Subcutaneous abdominal adipose tissue (tissue), 5 donors: ENCODE results near the gene SDK2.
"Not testable (repeated sequence)": the region's sequence is repeated elsewhere in the genome, so short reads cannot be mapped to it uniquely, and the experiment has no call there.

Experiments used
- H3K27ac ChIP-seq: one replicate; pipeline ENCODE4 v1.7.0; 2013; ENCODE audit warnings: low read depth, mild to moderate bottlenecking, inconsistent platforms, low read length, moderate library complexity
- H3K27me3 ChIP-seq, 5 donors: one replicate each; pipeline ENCODE4 v1.7.0; 2013; ENCODE audit warnings: low read length in 5 of 5, inconsistent platforms in 1 of 5; ENCODE audit not compliant: control insufficient read depth in 5 of 5, insufficient read depth in 4 of 5
- H3K36me3 ChIP-seq, 5 donors: one replicate each; pipeline ENCODE4 v1.7.0; 2013; ENCODE audit warnings: low read length in 5 of 5; ENCODE audit not compliant: control insufficient read depth in 5 of 5, insufficient read depth in 5 of 5
- H3K4me1 ChIP-seq, 5 donors: one replicate each; pipeline ENCODE4 v1.7.0; 2013; ENCODE audit warnings: low read length in 5 of 5, mild to moderate bottlenecking in 3 of 5, moderate library complexity in 1 of 5; ENCODE audit not compliant: control insufficient read depth in 5 of 5, insufficient read depth in 5 of 5
- H3K4me3 ChIP-seq, 5 donors: one replicate each; pipeline ENCODE4 v1.7.0; 2013; ENCODE audit warnings: low read length in 5 of 5, low read depth in 1 of 5
- H3K9ac ChIP-seq, 5 donors: one replicate each; pipeline ENCODE4 v1.7.0; 2013; ENCODE audit warnings: low read length in 5 of 5, mild to moderate bottlenecking in 4 of 5, moderate library complexity in 3 of 5
- H3K9me3 ChIP-seq, 5 donors: one replicate each; pipeline ENCODE4 v1.7.0; 2013; ENCODE audit warnings: low read length in 5 of 5; ENCODE audit not compliant: control insufficient read depth in 5 of 5
- donor health status: healthy.
- donor health status: healthy.
- donor health status: healthy.
- donor health status: healthy.
- donor health status: healthy.

The SDK2 gene

GRCh38 chr17:73380439-73381106 is 263.7 kb downstream of the SDK2 start:
- H3K27me3 ChIP-seq: peaks cover 0 to 7% (median 0%) of the 10 kb centered on the region in 5 donors

GRCh38 chr17:73379826-73380225 is 264.4 kb downstream of the SDK2 start:
- no peak overlapping the region for H3K9ac ChIP-seq
- H3K27me3 ChIP-seq: peaks cover 0 to 7% (median 0%) of the 10 kb centered on the region in 5 donors
- no peaks in the 10 kb centered on the region for H3K36me3 ChIP-seq
- H3K9me3 ChIP-seq: no peaks in the 10 kb centered on the region
- no peak overlapping the region for H3K4me3 ChIP-seq
- H3K27ac ChIP-seq: no peak overlapping the region
- H3K4me1 ChIP-seq: peaks cover 0 to 11% (median 10%) of the 10 kb centered on the region in 5 donors

More at GRCh38 chr17:73380439-73381106, 263.7 kb downstream of the SDK2 start:
- Histone ChIP-seq H3K9ac (no peak overlapping the region), H3K36me3 (no peaks in the 10 kb centered on the region), H3K27ac (no peak overlapping the region), H3K4me3 (no peak overlapping the region), H3K4me1 (peaks cover 0 to 11% (median 10%) of the 10 kb centered on the region in 5 donors), H3K9me3 (no peaks in the 10 kb centered on the region)

- Histone ChIP-seq H3K27ac (no peak overlapping the region), H3K36me3 (no peaks in the 10 kb centered on the region), H3K4me3 (no peak overlapping the region), H3K27me3 (peaks cover 0 to 4% (median 0%) of the 10 kb centered on the region in 5 donors), H3K9me3 (no peaks in the 10 kb centered on the region), H3K4me1 (peaks cover 0 to 11% (median 10%) of the 10 kb centered on the region in 5 donors), H3K9ac (no peak overlapping the region)
Measured at GRCh38 chr17:73378974-73379470, 265.2 kb downstream of the SDK2 start.

GRCh38 chr17:73376636-73377035 is 267.6 kb downstream of the SDK2 start:
- Histone ChIP-seq H3K36me3 (no peaks in the 10 kb centered on the region), H3K9me3 (no peaks in the 10 kb centered on the region), H3K27ac (no peak overlapping the region), H3K4me1 (peaks cover 0 to 11% (median 10%) of the 10 kb centered on the region in 5 donors), H3K4me3 (no peak overlapping the region), H3K27me3 (no peaks in the 10 kb centered on the region), H3K9ac (no peak overlapping the region)

- Histone ChIP-seq H3K27me3 (peaks cover 0 to under 1% (median 0%) of the 10 kb centered on the region in 5 donors), H3K4me1 (peaks cover 0 to 11% (median 10%) of the 10 kb centered on the region in 5 donors), H3K36me3 (no peaks in the 10 kb centered on the region), H3K9ac (no peak overlapping the region), H3K27ac (no peak overlapping the region), H3K9me3 (no peaks in the 10 kb centered on the region), H3K4me3 (no peak overlapping the region)
Measured at GRCh38 chr17:73376152-73376551, 268.1 kb downstream of the SDK2 start.

GRCh38 chr17:73371836-73372235 is 272.4 kb downstream of the SDK2 start:
- Histone ChIP-seq H3K27ac (no peak overlapping the region), H3K9ac (no peak overlapping the region), H3K36me3 (no peaks in the 10 kb centered on the region), H3K4me1 (peaks cover 0 to 9% (median 7%) of the 10 kb centered on the region in 5 donors), H3K27me3 (peaks cover 0 to 7% (median 0%) of the 10 kb centered on the region in 5 donors), H3K4me3 (no peak overlapping the region), H3K9me3 (no peaks in the 10 kb centered on the region)

GRCh38 chr17:73371285-73371684 is 273.0 kb downstream of the SDK2 start:
- Histone ChIP-seq H3K9me3 (no peaks in the 10 kb centered on the region), H3K36me3 (no peaks in the 10 kb centered on the region), H3K4me3 (no peak overlapping the region), H3K27me3 (peaks cover 0 to 7% (median 0%) of the 10 kb centered on the region in 5 donors), H3K4me1 (peaks cover 0 to 14% (median 13%) of the 10 kb centered on the region in 5 donors), H3K27ac (no peak overlapping the region), H3K9ac (no peak overlapping the region)

GRCh38 chr17:73369817-73370490 is 274.3 kb downstream of the SDK2 start:
- not testable (repeated sequence) for H3K9me3 ChIP-seq, H3K27ac ChIP-seq, H3K9ac ChIP-seq, H3K4me3 ChIP-seq, H3K36me3 ChIP-seq
- peaks cover 2 to 28% (median 26%) of the 10 kb centered on the region in 5 donors for H3K4me1 ChIP-seq
- peaks cover 0 to 11% (median 0%) of the 10 kb centered on the region in 5 donors for H3K27me3 ChIP-seq

GRCh38 chr17:73369111-73369521 is 275.1 kb downstream of the SDK2 start:
- Histone ChIP-seq H3K4me3 (no peak overlapping the region), H3K27ac (no peak overlapping the region), H3K36me3 (no peaks in the 10 kb centered on the region), H3K9ac (no peak overlapping the region), H3K4me1 (peaks cover 2 to 29% (median 27%) of the 10 kb centered on the region in 5 donors), H3K9me3 (no peaks in the 10 kb centered on the region), H3K27me3 (peaks cover 0 to 13% (median 0%) of the 10 kb centered on the region in 5 donors)

- Histone ChIP-seq H3K4me3 (no peak overlapping the region), H3K9me3 (no peaks in the 10 kb centered on the region), H3K9ac (no peak overlapping the region), H3K27me3 (peaks cover 0 to 13% (median 0%) of the 10 kb centered on the region in 5 donors), H3K27ac (no peak overlapping the region), H3K36me3 (no peaks in the 10 kb centered on the region), H3K4me1 (peaks cover 2 to 29% (median 27%) of the 10 kb centered on the region in 5 donors)
Measured at GRCh38 chr17:73368085-73368631, 276.1 kb downstream of the SDK2 start.
